Stimulated activated CD8-positive, alpha-beta memory T cell treated with anti-CD3 and anti-CD28 coated beads, Interleukin-2, amount 100 ng/mL, for 1 hour (primary cell): Measurements from ENCODE around the gene BSN.
A peak's percentile ranks its signal among the peaks of the same experiment; 100 is the strongest.

Source experiments
- DNase-seq, 2 donors: peaks; one replicate each; pipeline ENCODE4 v3.0.0-alpha.2; 2020; ENCODE audit warnings: low read depth in 2 of 2

Gene BSN

DNA sequence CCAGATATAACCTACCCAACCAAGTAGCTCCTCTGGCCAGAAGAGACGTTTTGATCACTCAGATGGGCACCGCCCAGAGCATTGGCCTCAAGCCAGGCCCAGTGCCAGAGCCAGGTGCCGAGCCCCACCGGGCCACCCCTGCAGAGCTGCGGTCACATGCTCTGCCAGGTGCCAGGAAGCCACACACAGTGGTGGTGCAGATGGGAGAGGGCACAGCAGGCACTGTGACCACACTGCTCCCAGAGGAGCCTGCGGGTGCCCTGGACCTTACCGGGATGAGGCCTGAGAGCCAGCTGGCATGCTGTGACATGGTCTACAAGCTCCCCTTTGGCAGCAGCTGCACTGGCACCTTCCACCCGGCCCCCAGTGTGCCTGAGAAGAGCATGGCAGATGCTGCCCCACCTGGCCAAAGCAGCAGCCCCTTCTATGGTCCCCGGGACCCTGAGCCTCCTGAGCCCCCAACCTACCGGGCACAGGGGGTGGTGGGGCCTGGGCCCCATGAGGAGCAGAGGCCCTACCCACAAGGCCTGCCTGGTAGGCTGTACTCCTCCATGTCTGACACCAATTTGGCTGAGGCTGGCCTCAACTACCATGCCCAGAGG, 100.8 kb downstream of the BSN start:
- no peak for DNase-seq

DNA sequence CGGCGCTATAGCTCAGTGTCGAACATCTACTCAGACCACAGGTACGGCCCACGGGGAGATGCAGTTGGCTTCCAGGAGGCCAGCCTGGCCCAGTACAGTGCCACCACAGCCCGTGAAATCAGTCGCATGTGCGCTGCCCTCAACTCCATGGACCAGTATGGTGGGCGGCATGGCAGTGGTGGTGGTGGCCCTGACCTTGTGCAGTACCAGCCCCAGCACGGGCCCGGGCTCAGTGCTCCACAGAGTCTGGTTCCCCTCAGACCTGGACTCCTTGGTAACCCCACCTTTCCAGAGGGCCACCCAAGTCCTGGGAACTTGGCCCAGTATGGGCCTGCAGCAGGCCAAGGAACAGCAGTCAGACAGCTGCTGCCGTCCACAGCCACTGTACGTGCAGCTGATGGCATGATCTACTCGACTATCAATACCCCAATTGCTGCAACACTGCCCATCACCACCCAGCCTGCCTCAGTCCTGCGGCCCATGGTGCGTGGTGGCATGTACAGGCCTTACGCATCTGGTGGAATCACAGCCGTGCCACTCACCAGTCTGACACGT, 101.5 kb downstream of the BSN start:
- no peak for DNase-seq

DNA sequence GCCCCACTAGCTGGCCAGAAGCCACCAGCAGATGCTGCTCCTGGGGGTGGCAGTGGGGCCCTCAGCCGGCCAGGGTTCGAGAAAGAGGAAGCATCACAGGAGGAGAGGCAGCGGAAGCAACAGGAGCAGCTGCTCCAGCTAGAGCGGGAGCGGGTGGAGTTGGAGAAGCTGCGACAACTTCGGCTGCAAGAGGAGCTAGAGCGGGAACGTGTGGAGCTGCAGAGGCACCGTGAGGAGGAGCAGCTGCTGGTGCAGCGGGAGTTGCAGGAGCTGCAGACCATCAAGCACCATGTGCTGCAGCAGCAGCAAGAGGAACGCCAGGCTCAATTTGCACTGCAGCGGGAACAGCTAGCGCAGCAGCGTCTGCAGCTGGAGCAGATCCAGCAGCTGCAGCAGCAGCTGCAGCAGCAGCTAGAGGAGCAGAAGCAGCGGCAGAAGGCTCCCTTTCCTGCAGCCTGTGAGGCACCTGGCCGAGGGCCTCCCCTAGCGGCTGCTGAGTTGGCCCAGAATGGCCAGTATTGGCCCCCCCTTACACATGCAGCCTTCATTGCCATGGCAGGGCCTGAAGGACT, 102.3 kb downstream of the BSN start:
- no peak for DNase-seq

DNA sequence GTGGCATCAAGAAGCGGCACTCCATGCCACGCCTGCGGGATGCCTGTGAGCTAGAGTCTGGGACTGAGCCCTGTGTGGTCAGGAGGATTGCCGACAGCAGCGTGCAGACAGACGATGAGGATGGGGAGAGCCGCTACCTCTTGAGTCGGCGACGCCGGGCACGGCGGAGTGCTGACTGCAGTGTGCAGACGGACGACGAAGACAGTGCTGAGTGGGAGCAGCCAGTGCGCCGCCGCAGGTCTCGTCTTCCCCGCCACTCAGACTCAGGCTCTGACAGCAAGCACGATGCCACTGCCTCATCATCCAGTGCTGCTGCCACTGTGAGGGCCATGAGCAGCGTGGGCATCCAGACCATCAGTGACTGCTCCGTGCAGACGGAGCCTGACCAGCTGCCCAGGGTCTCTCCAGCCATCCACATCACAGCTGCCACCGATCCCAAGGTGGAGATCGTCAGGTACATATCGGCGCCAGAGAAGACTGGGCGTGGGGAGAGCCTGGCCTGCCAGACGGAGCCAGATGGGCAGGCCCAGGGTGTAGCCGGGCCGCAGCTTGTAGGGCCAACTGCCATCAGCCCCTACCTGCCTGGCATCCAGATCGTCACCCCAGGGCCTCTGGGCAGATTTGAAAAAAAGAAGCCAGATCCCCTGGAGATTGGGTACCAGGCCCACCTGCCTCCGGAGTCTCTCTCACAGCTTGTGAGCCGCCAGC, 103.1 kb downstream of the BSN start:
- no peak for DNase-seq

DNA sequence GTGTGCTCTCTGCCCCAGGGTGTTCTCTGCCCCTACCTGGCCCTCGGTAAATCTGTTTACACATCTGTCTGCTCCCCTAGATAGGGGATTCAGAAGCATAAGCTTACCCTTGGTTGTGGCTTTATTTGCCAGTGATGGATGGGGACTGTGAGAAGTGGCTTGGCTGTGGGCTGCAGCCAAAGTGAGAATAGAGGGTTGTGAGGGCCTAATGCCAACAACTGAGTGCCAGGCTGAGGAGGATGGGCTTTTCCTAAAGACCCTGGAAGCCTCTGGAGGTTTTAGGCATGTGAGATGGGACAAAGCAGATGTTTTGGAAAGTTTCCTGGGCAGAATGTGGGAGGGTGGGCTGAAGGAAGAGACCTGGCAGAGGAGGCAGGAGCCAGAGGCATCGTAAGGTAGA, 104.4 kb downstream of the BSN start:
- DNase-seq = no peak

DNA sequence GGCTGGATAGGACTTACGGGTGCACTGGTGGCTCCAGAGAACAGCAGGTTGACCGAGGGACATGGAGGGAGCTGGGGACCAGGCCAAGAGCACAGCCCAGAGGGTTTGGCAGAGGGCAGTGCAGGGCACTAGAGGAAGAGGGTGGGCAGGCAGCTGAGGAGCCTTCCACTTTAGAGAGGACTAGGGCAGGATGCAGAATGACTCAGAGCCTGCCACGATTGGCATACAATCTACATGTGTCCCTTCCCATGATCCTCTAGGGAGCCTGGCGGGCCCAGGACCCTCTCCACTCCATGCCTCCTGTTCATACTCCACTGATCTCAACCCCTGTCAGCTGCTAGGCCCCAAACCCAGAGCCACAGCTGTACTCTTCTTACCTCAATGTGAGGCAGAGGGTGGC, 105.5 kb downstream of the BSN start:
- DNase-seq = no peak

DNA sequence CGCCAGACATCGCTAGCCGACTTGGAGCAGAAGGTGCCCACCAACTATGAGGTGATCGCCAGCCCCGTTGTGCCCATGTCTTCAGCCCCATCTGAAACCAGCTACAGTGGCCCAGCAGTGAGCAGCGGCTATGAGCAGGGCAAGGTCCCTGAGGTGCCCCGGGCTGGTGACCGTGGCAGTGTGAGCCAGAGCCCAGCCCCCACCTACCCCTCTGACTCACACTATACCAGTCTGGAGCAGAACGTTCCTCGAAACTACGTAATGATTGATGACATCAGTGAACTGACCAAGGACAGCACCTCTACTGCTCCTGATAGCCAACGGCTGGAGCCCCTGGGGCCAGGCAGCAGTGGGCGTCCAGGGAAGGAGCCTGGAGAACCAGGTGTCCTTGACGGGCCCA, 107.0 kb downstream of the BSN start:
- no peak for DNase-seq

DNA sequence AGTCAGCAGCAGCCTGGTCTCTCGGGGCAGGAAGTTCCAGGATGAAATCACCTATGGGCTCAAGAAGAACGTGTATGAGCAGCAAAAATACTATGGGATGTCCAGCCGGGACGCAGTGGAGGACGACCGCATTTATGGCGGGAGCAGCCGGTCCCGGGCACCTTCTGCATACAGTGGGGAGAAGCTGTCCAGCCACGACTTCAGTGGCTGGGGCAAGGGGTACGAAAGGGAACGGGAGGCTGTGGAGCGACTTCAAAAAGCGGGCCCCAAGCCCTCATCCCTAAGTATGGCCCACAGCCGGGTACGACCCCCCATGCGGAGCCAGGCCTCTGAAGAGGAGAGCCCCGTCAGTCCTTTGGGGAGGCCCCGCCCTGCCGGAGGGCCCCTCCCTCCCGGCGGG, 107.7 kb downstream of the BSN start:
- DNase-seq = no peak

DNA sequence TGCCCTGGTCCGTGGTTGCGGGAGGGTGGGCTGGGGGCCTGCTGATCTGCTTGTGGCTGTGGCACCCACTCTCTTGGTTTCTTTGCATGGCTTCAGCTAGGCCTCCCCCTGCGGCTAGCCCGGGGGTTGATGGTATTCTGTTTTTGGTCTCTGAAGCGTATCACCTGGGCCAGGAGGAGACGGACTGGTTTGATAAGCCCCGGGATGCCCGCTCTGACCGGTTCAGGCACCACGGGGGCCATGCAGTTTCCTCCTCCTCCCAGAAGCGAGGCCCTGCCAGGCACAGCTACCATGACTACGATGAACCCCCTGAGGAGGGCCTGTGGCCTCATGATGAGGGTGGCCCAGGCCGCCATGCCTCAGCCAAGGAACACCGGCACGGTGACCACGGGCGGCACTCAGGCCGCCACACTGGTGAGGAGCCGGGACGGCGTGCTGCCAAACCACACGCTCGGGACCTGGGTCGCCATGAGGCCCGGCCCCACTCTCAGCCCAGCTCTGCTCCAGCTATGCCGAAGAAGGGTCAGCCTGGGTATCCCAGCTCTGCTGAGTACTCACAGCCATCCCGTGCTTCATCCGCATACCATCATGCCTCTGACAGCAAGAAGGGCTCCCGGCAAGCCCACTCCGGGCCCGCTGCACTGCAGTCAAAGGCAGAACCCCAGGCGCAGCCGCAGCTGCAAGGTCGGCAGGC, 108.6 kb downstream of the BSN start:
- no peak for DNase-seq

DNA sequence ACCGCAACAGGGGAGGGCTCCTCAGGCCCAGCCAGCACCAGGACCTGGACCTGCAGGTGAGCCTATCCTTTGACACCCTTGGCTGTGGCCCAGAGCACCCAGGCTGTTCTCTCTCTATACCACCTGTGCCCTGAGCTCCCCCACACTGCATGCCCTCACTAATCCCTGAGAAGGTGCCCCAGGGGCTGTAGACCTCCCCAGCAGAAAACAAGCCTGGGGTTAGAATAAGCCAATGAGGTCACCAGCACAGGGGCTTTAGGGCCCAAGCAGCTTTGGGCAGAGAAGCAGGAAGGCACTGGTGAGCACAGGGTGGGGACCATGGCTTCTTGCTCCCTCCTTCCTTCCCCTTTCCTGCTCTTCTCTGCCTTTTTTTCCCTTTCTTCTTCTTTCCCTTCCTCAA, 109.6 kb downstream of the BSN start:
- no peak for DNase-seq

DNA sequence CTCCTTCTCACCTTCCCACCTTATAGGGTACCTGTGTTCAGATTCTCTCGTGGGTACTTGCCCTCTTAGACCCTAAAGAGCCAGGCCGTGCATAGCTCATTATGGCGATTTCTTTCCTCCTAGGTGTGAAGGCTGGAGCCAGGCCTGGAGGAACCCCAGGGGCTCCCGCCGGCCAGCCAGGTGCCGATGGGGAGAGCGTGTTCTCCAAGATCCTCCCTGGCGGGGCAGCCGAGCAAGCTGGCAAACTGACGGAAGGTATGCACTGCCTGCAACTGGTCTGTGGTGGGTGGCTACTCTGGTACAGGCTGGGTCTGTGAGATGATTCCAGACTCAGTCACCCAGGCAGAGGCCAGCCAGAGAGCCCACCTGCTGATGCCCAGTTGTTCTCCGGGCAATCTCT, 110.0 kb downstream of the BSN start:
- DNase-seq = no peak

DNA sequence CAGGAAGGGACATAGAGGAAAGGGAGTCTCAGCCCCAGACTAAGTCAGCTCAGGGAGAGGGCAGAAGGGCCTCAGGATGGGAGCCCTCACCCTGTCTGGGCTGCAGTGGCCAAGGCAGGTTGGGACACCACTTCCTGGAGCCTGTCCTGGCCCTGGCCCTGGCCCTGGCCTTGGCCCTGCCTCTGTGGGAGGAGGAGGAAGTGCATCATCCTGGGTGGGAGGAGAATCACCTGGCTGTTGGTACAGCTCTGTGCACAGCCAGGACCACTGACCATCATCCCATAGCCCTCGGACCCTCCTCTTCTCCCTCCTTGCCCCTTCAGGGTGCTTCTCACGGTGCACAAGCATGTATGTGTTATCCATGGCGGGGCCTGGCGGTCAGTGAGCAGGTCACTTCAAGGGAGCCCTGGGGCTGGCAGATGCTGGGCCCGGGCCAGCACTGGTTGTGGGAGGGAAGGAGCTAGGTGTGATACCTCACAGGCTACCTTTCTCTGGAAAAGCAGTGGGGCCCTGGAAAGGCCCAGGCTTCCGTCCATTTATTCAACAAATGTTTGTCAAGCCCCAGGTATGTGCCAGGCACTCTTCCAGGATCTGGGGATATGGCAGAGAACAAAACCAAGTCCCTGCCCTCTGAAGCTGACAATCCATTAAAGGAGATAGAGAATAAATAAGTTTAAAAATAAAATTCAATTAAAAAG, 111.7 kb downstream of the BSN start:
- DNase-seq = no peak

DNA sequence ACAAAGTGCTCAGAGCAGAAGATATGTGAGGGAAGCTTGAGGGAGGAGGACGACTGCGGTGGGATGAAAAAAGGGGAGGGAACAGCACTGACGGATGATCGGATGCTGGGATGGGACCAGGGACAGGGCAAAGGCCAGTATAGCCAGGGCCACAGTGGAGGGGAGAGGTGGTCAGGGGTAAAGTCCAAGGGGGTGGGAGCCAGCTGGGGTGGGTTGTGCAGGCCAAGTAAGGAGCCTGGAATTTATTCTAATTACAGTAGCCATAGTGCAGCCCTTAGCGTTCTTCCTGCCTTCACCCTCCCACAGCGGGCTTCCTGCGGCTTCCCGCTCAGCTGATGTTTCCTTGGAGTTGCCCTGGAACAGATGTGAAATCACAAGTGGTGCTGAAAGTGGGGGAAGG, 112.3 kb downstream of the BSN start:
- DNase-seq = no peak

DNA sequence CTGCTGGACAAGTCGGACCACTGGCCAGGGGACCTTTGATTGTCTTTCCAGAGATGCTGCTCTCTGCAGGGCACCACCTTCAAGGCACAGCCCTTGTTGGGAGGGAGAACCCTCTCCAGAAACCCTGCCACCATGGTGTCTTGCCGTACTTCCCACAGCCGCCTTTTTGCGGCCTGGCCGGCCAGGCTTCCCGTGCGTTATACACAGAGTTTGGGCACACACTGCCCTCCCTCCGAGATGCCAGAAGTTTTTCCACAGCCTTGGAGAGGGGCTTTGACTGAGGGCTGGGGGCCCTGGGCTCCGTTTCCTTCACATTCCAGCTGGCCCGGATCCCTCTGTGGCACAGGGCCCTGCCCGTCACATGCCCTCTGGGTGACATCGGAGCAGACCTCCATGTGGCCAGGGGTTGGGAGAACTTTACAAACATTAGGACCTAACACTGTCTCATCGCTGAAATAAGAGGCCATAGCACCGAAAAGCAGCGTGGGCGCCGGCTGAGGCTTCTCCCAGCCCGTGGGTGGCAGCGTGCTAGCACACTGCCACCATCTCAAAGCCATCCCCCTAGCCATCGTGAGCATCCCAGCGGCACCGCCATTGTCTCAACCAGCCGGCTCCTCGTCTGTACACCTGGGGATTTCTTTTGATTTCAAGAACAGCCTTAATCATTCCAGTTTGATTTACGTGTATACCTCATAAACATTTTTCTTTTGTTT, 113.6 kb downstream of the BSN start:
- DNase-seq = no peak

DNA sequence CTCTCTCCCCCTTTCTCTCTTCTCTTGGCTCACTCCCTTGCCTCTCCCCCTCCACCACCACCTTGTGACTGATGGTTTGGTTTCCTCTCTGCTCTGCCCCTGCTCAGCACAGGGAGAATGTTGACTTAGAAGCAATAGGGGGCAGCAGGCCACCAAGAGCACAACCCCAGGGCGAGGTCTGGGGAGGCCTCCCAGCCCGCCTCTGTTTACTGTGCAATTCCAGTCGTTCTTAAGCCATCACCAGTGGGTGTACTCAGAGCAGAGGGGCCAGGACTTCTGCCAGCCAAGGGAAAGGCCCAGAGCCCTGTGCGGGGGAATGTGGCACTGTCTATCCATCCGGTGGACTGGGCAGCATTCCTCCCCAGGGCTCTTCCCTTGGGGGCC, 114.1 kb downstream of the BSN start:
- no peak for DNase-seq

DNA sequence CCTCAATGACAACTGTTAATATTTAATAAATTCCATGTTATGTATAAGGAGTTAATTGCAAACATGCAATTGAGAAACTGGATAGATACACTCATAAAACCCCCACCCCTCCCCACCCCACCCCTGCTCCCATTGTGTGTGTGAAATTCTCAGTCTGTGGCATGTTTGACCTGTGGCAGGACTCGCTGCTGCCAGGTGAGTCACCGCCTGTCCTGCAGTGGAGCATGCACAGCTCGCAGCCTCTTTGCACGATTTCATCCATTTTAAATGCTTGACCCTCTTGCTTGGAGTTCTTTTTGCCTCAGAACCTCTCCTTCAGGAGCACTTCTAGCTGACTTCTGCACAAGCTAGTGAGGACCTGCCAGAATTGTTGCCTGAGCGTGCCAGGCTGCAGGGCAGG, 114.6 kb downstream of the BSN start:
- no peak for DNase-seq

DNA sequence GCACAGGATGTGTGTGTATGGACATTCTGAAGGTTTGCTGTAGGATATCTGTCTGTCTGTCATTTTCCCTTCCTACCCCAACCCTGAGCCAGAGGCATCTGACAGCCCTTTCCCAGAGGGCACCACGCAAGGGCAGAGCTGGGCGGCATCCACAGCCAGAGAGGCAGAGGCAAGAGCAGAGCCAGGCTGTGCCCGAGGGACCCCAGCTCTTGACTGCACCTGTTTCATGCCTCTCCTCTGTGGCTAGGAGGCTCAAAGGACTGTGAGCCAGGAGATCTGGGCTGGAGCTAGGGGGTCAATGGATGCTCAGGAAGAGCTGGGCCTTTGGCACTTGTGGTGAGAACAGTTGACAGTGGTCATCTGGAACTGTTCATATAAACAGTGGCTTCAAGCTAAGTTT, 115.1 kb downstream of the BSN start:
- no peak for DNase-seq

DNA sequence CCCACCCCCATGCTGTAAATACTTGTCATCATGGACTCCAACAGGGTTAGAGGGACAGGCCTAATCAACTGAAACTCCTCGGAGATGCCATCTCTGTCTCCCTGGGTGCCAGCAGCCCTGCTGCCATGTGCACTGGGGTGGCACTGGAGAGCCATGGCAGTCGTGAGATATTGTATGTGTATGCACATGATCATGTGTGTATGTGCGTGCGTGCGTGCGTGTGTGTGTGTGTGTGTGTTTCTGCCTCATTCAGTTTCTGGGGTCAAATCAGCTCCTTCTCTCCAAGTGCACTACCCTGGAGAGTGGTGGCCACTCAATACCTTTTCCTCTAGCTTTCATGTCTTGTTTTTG, 116.6 kb downstream of the BSN start:
- DNase-seq = no peak

DNA sequence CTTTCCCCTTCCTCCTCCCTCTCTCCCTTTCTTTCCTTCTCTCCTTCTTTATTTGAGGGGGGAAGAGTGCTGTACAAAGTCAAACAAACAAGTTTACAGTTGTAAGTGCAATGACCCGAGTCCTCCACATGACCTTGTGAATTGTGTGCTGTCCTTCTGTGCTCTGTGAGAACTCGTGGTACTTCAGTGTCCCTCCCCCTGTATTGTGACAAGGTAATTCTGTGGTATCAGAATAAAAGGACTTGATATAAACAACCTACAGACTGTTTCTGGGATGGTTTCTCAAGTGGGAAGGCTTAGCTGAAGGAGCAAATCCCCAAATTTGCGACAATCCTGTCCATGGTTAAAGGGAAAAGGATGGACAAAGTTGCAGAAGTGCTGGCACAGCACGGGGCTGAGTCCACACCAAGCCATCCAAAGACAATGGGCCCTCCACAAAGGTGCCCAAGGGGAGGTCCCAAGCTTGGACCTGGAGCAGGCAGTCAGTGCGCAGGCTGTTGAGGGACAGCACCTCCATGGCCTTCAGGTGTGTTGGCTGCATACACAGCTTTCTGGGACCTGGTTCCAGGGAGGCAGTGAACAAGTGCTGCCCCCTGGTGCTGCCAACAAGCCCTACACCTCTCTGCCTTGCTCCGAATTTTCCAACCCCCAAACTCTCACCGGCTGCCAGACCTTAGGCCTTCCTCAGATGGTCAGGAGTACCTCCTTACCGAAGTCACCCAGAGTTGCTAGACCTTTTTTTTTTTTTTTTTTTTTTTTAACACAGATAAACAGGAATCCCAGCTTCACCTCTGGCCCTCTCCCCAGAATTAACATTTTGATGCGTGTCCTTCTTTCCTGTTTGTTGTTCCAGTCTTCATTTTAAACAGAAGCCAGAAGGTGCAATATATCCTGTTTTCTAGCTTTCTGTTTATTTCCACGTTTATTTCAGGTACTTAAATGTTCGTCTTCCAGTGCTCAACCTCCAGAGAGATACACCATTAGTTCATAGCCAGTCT, 117.3 kb downstream of the BSN start:
- peak; percentile 47 to 54 for DNase-seq

DNA sequence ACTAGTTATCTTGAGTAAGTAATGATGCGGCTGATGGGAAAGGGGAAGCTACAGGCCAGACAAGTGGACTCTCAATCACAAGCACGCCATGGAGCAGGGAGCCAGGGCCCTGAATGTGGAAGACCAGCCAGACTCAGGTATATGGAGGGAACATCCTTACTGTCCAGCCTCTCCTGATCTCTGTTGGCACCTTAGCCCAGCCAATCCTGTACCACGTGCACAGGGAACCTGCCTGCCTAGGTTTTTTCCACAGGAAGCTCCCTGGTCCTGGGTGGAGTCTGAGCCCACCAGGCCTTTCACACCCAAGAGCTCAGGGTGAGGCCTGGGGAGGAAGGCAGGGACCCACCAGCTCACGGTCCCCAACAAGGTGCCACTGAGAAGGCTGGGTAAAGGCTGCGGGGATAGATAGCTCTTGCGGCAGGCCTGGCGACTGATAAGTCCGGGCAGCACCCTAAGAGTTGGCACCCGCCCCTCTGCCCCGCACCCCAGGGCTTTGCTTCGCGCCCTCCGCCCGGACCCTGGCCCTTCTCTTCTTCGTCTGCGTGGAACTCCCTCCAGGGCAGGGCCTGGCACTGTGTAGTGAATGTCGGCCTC, 118.9 kb downstream of the BSN start:
- DNase-seq = no peak
